GM19023 (cell line): Measurements from ENCODE around the gene SENP3.
A peak's percentile ranks its signal among the peaks of the same experiment; 100 is the strongest.

Experiments
- ATAC-seq: cut with Tn5 transposase; IDR thresholded peaks from one replicate; pipeline ENCODE4 v1.9.1; 2021; ENCODE audit warnings: mild to moderate bottlenecking, moderate library complexity; ENCODE audit not compliant: unreplicated experiment

Gene SENP3

GRCh38 chr17:7555320-7555948 lies 6.3 kb upstream of the SENP3 start:
- ATAC-seq = no peak

- ATAC-seq = no peak
Observed at GRCh38 chr17:7556627-7557026, 5.1 kb upstream of the SENP3 start.

GRCh38 chr17:7557147-7557764 lies 4.5 kb upstream of the SENP3 start:
- ATAC-seq = no peak

- no peak for ATAC-seq
Observed at GRCh38 chr17:7557775-7558543, 3.8 kb upstream of the SENP3 start.

- no peak for ATAC-seq
Observed at GRCh38 chr17:7558544-7559319, 3.0 kb upstream of the SENP3 start, which contains the start of gene TNFSF13. Gene TNFSF13, plus strand, starts transcription at chr17:7558750. Its CDS starts 290 bp downstream, at chr17:7559040.

- no peak for ATAC-seq
Observed at GRCh38 chr17:7559320-7560171, 2.2 kb upstream of the SENP3 start.

GRCh38 chr17:7560172-7561027 lies 1.3 kb upstream of the SENP3 start:
- ATAC-seq = no peak

GRCh38 chr17:7561028-7561575 lies 617 bp upstream of the SENP3 start:
- peak; percentile 50 for ATAC-seq

- no peak for ATAC-seq
Observed at GRCh38 chr17:7562208-7562605, 488 bp downstream of the SENP3 start.

- ATAC-seq = no peak
Observed at GRCh38 chr17:7563115-7563869, 1.6 kb downstream of the SENP3 start.

- ATAC-seq = no peak
Observed at GRCh38 chr17:7569571-7569970, 7.9 kb downstream of the SENP3 start.

- no peak for ATAC-seq
Observed at GRCh38 chr17:7570351-7570750, 8.6 kb downstream of the SENP3 start.

- ATAC-seq = no peak
Observed at GRCh38 chr17:7572338-7572587, 10.5 kb downstream of the SENP3 start.

- peak; percentile 91 for ATAC-seq
Observed at GRCh38 chr17:7572588-7573323, 11.0 kb downstream of the SENP3 start.

GRCh38 chr17:7573324-7574080 lies 11.8 kb downstream of the SENP3 start:
- ATAC-seq = peak; percentile 2

GRCh38 chr17:7574176-7574953 lies 12.6 kb downstream of the SENP3 start:
- ATAC-seq = no peak
